Stomach (tissue), 9 donors: ENCODE data around the gene LNX1. TPM values are rescaled to one million over a fixed set of nuclear protein-coding genes. Genes with fewer than 3 reads are reported as not detected.

Experiments used
- DNase-seq, 2 donors: peaks; one replicate each; pipeline versions ENCODE4 v3.0.0 to v3.0.0-alpha.2; 2013 to 2019
- H3K27ac ChIP-seq, 5 donors: fragments of 200-600 bp in 4 of 5; sonication (generic) in 4 of 5; one replicate each; pipeline ENCODE4 v1.5.1; 2013 to 2019; ENCODE audit warnings: mild to moderate bottlenecking in 1 of 5, moderate library complexity in 1 of 5
- H3K27me3 ChIP-seq, 3 donors: fragments of 200-600 bp; sonication (generic); one replicate each; pipeline ENCODE4 v1.5.1; 2017 to 2019; ENCODE audit warnings: mixed run types in 1 of 3
- H3K36me3 ChIP-seq, 4 donors: fragments of 200-600 bp; sonication (generic); 1 replicate in 3 of 4; 2 replicates in 1 of 4; pipeline ENCODE4 v1.5.1; 2016 to 2019
- H3K4me1 ChIP-seq, 4 donors: fragments of 200-600 bp; sonication (generic); one replicate each; pipeline ENCODE4 v1.5.1; 2016 to 2019
- H3K4me3 ChIP-seq, 4 donors: fragments of 200-600 bp; sonication (generic) in 3 of 4; one replicate each; pipeline ENCODE4 v1.5.1; 2016 to 2019; ENCODE audit warnings: mild to moderate bottlenecking in 1 of 4
- H3K9me3 ChIP-seq, 4 donors: fragments of 200-600 bp; sonication (generic); one replicate each; pipeline ENCODE4 v1.5.1; 2016 to 2019
- EP300 ChIP-seq: sonication (generic); formaldehyde crosslinking; IDR thresholded peaks from one replicate; pipeline ENCODE4 v1.6.1; 2017; ENCODE audit warnings: antibody characterized with exemption
- POLR2A ChIP-seq, 4 donors: fragments of 450-650 bp; IDR thresholded peaks; one replicate each; pipeline ENCODE4 v1.6.1; 2016; ENCODE audit warnings: antibody characterized with exemption in 4 of 4, control low read depth in 2 of 4, mild to moderate bottlenecking in 1 of 4, moderate library complexity in 1 of 4
- POLR2AphosphoS5 ChIP-seq, 3 donors: sonication (generic); formaldehyde crosslinking; IDR thresholded peaks; one replicate each; pipeline ENCODE4 v1.6.1; 2016; ENCODE audit warnings: antibody characterized with exemption in 3 of 3
- WGBS, 5 donors: extraction: QIAGEN DNeasy Blood & Tissue Kit in 3 of 5; methylation state at CpG; one replicate each; pipeline versions ENCODE4 v1.1.5 to v1.1.7; 2013 to 2018; 5-methylcytosine and 5-hydroxymethylcytosine counted together
- intact Hi-C: fragments of 100-400 bp; cut with DNase I; formaldehyde crosslinking; loops from one replicate; pipeline ENCODE4 v1.15.1; 2023; ENCODE audit warnings: low total_unique reads
- polyA plus RNA-seq, 3 donors: library from polyadenylated mRNA; stranded (reverse); fragments of 200-250 nt; gene quantifications; one replicate each; pipeline ENCODE4 v1.2.3, GENCODE V29; 2013
- total RNA-seq, 5 donors: library from RNA; depleted of rRNA; stranded (reverse); fragments of >200 nt; gene quantifications; one replicate each; pipeline versions ENCODE4 v1.1.0 to v1.2.3, GENCODE V29; 2014 to 2016
- TF ChIP-seq, protein P1 (sequence below), 7 experiments: fragments of 450-650 bp in 4 of 7; fragments of 200-600 bp in 3 of 7; sonication (generic) in 3 of 7; IDR thresholded peaks; one replicate each; pipeline ENCODE4 v1.5.1; 2016 to 2019; ENCODE audit warnings: antibody characterized with exemption in 7 of 7, control low read depth in 2 of 7, mild to moderate bottlenecking in 1 of 7
- donor health status: healthy with polysubstance abuse.
- donor health status: Bipolar disorder and iron deficiency.
- donor health status: healthy.

The LNX1 gene
- total and polyA plus RNA-seq, 8 donors = 5.4 to 30.9 (median 11.6) TPM

GRCh38 chr4:53507671-53508286, 83.5 kb downstream of the LNX1 start:
- intact Hi-C loops = no loop called here
- TF ChIP-seq POLR2AphosphoS5 (IDR thresholded peaks at IDR 0.05) (no peak), POLR2A (IDR thresholded peaks at IDR 0.05) (no peak), EP300 (no peak)
- TF ChIP-seq, protein P1, sequence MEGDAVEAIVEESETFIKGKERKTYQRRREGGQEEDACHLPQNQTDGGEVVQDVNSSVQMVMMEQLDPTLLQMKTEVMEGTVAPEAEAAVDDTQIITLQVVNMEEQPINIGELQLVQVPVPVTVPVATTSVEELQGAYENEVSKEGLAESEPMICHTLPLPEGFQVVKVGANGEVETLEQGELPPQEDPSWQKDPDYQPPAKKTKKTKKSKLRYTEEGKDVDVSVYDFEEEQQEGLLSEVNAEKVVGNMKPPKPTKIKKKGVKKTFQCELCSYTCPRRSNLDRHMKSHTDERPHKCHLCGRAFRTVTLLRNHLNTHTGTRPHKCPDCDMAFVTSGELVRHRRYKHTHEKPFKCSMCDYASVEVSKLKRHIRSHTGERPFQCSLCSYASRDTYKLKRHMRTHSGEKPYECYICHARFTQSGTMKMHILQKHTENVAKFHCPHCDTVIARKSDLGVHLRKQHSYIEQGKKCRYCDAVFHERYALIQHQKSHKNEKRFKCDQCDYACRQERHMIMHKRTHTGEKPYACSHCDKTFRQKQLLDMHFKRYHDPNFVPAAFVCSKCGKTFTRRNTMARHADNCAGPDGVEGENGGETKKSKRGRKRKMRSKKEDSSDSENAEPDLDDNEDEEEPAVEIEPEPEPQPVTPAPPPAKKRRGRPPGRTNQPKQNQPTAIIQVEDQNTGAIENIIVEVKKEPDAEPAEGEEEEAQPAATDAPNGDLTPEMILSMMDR (IDR thresholded peaks at IDR 0.05) = no peak
- H3K4me3 ChIP-seq = peak overlapping the region in 3 of 4 donors; percentile 2 to 29 (median 24)
- H3K9me3 ChIP-seq = no peaks in the 10 kb centered on the region
- H3K36me3 ChIP-seq = peaks cover 0 to 12% (median 0%) of the 10 kb centered on the region in 4 donors
- 47 to 70% (median 66%) methylated on average over 15 to 17 of the region's 17 CpGs for WGBS, 5 donors
- H3K27ac ChIP-seq = peak overlapping the region; percentile 38 to 86 (median 71)
- DNase-seq = peak in 1 of 2 donors; percentile 67
- H3K4me1 ChIP-seq = peaks cover 3 to 28% (median 8%) of the 10 kb centered on the region in 4 donors
- H3K27me3 ChIP-seq = no peaks in the 10 kb centered on the region

DNA sequence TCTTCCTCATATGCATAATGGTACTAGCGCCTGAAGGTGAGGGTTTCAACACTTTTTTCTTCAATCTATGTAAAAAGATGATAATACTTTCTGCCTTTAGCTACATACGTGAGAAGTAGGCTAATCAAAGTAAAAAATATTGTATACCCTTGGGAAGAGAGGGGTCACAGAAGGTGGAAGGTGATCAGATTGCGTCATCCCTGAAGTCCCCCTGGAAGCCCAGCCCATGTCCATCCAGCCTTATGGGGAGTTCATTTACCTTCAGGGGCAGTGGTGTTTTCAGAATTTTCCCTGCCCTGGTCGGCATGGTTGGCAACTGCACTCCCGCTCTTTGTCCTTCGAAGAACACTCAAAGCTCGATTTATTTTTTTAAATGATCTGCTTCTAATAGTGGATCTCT, 84.2 kb downstream of the LNX1 start:
- Histone ChIP-seq H3K36me3 (peaks cover 0 to 12% (median 0%) of the 10 kb centered on the region in 4 donors), H3K27me3 (no peaks in the 10 kb centered on the region), H3K9me3 (no peaks in the 10 kb centered on the region), H3K4me3 (peak overlapping the region in 1 of 4 donors; percentile 24), H3K27ac (peak overlapping the region; percentile 14 to 86 (median 71)), H3K4me1 (peaks cover 3 to 28% (median 8%) of the 10 kb centered on the region in 4 donors)
- intact Hi-C loops = no loop called here
- TF ChIP-seq POLR2A (IDR thresholded peaks at IDR 0.05) (no peak), EP300 (no peak), POLR2AphosphoS5 (IDR thresholded peaks at IDR 0.05) (no peak)
- TF ChIP-seq, protein P1 (IDR thresholded peaks at IDR 0.05) = no peak
- DNase-seq = no peak
- 66 to 86% (median 77%) methylated on average over 7 of the region's 7 CpGs for WGBS, 5 donors

- 74 to 89% (median 83%) methylated on average over 2 of the region's 2 CpGs for WGBS, 5 donors
- intact Hi-C loops = no loop called here
Observed at GRCh38 chr4:53505947-53506346, 85.3 kb downstream of the LNX1 start.

GRCh38 chr4:53502094-53502493, 89.2 kb downstream of the LNX1 start:
- H3K36me3 ChIP-seq = peaks cover 0 to 12% (median 0%) of the 10 kb centered on the region in 4 donors
- WGBS, 5 donors = 57 to 83% (median 78%) methylated on average over 1 of the region's 1 CpG
- no peaks in the 10 kb centered on the region for H3K27me3 ChIP-seq
- H3K4me3 ChIP-seq = no peak overlapping the region
- H3K4me1 ChIP-seq = peaks cover 2 to 24% (median 9%) of the 10 kb centered on the region in 4 donors
- TF ChIP-seq POLR2AphosphoS5 (IDR thresholded peaks at IDR 0.05) = no peak
- no peak for TF ChIP-seq POLR2A (IDR thresholded peaks at IDR 0.05)
- TF ChIP-seq EP300 = no peak
- no peak overlapping the region for H3K27ac ChIP-seq
- no peak for DNase-seq
- intact Hi-C loops = no loop called here
- H3K9me3 ChIP-seq = no peaks in the 10 kb centered on the region

More at GRCh38 chr4:53505947-53506346, 85.3 kb downstream of the LNX1 start:
- Histone ChIP-seq H3K9me3 (no peaks in the 10 kb centered on the region), H3K27ac (no peak overlapping the region), H3K36me3 (peaks cover 0 to 12% (median 0%) of the 10 kb centered on the region in 4 donors), H3K27me3 (no peaks in the 10 kb centered on the region), H3K4me1 (peaks cover 3 to 24% (median 8%) of the 10 kb centered on the region in 4 donors), H3K4me3 (no peak overlapping the region)
- TF ChIP-seq POLR2A (IDR thresholded peaks at IDR 0.05) (no peak), POLR2AphosphoS5 (IDR thresholded peaks at IDR 0.05) (no peak), EP300 (no peak)
- TF ChIP-seq, protein P1 (IDR thresholded peaks at IDR 0.05) = no peak
- no peak for DNase-seq

GRCh38 chr4:53501561-53501960, 89.7 kb downstream of the LNX1 start:
- Histone ChIP-seq H3K36me3 (peaks cover 0 to 12% (median 0%) of the 10 kb centered on the region in 4 donors), H3K27ac (peak overlapping the region in 1 of 5 donors; percentile 63)
- intact Hi-C loops = no loop called here

More at GRCh38 chr4:53501561-53501960, 89.7 kb downstream of the LNX1 start:
- no peaks in the 10 kb centered on the region for H3K9me3 ChIP-seq
- no peaks in the 10 kb centered on the region for H3K27me3 ChIP-seq
- WGBS, 5 donors = 89 to 99% (median 96%) methylated on average over 4 of the region's 4 CpGs
- peaks cover 0 to 28% (median 9%) of the 10 kb centered on the region in 4 donors for H3K4me1 ChIP-seq
- no peak for DNase-seq
- no peak for TF ChIP-seq POLR2AphosphoS5 (IDR thresholded peaks at IDR 0.05)
- TF ChIP-seq POLR2A (IDR thresholded peaks at IDR 0.05) = no peak
- TF ChIP-seq, protein P1 (IDR thresholded peaks at IDR 0.05) = no peak
- no peak for TF ChIP-seq EP300
- no peak overlapping the region for H3K4me3 ChIP-seq
